Activated CD4-positive, alpha-beta T cell treated with anti-CD3 and anti-CD28 coated beads, Interleukin-2, amount 10 ng/mL, durations not matched to agents 24 days and 14 days (primary cell): ENCODE results near the gene GJD4. TPM values are rescaled to one million over a fixed set of nuclear protein-coding genes. Genes with fewer than 3 reads are reported as not detected.

Experiments used
- total RNA-seq: library from RNA; stranded (reverse); gene quantifications from 2 replicates; pipeline ENCODE4 v1.2.3, GENCODE V29; 2022

The GJD4 gene
- total RNA-seq, 1 donor from 2014 or later, result not detected

Other genes with a start within 250 kb of the GJD4 start
- 0.38 and 0.56 TPM in 2 replicates for gene FZD8, start 37.0 kb downstream of the GJD4 start, total RNA-seq